GM18951 (cell line): ENCODE data around the gene GJD4.

Experiments used
- POLR2A ChIP-seq: IDR thresholded peaks from 4 replicates; pipeline ENCODE4 v1.6.1; 2011; ENCODE audit warnings: mild to moderate bottlenecking; ENCODE audit not compliant: insufficient read length, insufficient read depth; ENCODE audit errors: extremely low read depth
- in situ Hi-C: fragments of 300-500 bp; cut with MboI; formaldehyde crosslinking; loops from one replicate; pipeline ENCODE4 v1.12.0; 2022; ENCODE audit warnings: low sequenced_read_pairs, mixed read lengths, inconsistent platforms; ENCODE audit not compliant: unreplicated experiment

The GJD4 gene

GRCh38 chr10:35612385-35613106 lies 7.4 kb downstream of the GJD4 start:
- in situ Hi-C loops = no loop called here
- no peak for TF ChIP-seq POLR2A

GRCh38 chr10:35613107-35613440 lies 7.9 kb downstream of the GJD4 start:
- in situ Hi-C loops = no loop called here
- TF ChIP-seq POLR2A = no peak

- in situ Hi-C loops = no loop called here
- no peak for TF ChIP-seq POLR2A
Observed at GRCh38 chr10:35613597-35614226, 8.6 kb downstream of the GJD4 start.

GRCh38 chr10:35614312-35614711 lies 9.2 kb downstream of the GJD4 start:
- no peak for TF ChIP-seq POLR2A
- in situ Hi-C loops = no loop called here

- in situ Hi-C loops = no loop called here
- no peak for TF ChIP-seq POLR2A
Observed at GRCh38 chr10:35626971-35627507, 21.9 kb downstream of the GJD4 start.

- TF ChIP-seq POLR2A = no peak
- in situ Hi-C loops = loop anchor here (10.0 kb wide), 1 partner anchor 1253 kb away; no protein-coding TSS in a partner anchor
Observed at GRCh38 chr10:35631404-35631803, 26.3 kb downstream of the GJD4 start.

GRCh38 chr10:35632027-35632426 lies 26.9 kb downstream of the GJD4 start:
- in situ Hi-C loops = loop anchor here (10.0 kb wide), 1 partner anchor 1253 kb away; no protein-coding TSS in a partner anchor
- no peak for TF ChIP-seq POLR2A

- no peak for TF ChIP-seq POLR2A
- in situ Hi-C loops = loop anchor here (10.0 kb wide), 1 partner anchor 1252 kb away; no protein-coding TSS in a partner anchor
Observed at GRCh38 chr10:35633006-35633980, 28.2 kb downstream of the GJD4 start.

GRCh38 chr10:35635576-35635975 lies 30.4 kb downstream of the GJD4 start:
- no peak for TF ChIP-seq POLR2A
- in situ Hi-C loops = loop anchor here (10.0 kb wide), 1 partner anchor 1249 kb away; no protein-coding TSS in a partner anchor

GRCh38 chr10:35636956-35637355 lies 31.8 kb downstream of the GJD4 start:
- in situ Hi-C loops = loop anchor here (10.0 kb wide), 1 partner anchor 1248 kb away; no protein-coding TSS in a partner anchor

GRCh38 chr10:35637462-35637861 lies 32.3 kb downstream of the GJD4 start:
- in situ Hi-C loops = loop anchor here (10.0 kb wide), 1 partner anchor 1247 kb away; no protein-coding TSS in a partner anchor
- TF ChIP-seq POLR2A = no peak

More at GRCh38 chr10:35636956-35637355, 31.8 kb downstream of the GJD4 start:
- no peak for TF ChIP-seq POLR2A

- TF ChIP-seq POLR2A = no peak
- in situ Hi-C loops = loop anchor here (10.0 kb wide), 1 partner anchor 1247 kb away; no protein-coding TSS in a partner anchor
Observed at GRCh38 chr10:35638101-35638500, 33.0 kb downstream of the GJD4 start.
